SK-N-SH (cell line): Measurements from ENCODE around the gene TRIP13.

Experiments
- CHD2 ChIP-seq: fragments of 150-350 bp; IDR thresholded peaks from 2 replicates; pipeline ENCODE4 v1.6.1; 2018; ENCODE audit warnings: low read length; ENCODE audit not compliant: partially characterized antibody
- FOXM1 ChIP-seq: IDR thresholded peaks from 2 replicates; pipeline ENCODE4 v1.4.0; 2012; ENCODE audit warnings: low read depth, mild to moderate bottlenecking
- NFIC ChIP-seq: IDR thresholded peaks from 2 replicates; pipeline ENCODE4 v1.4.0; 2012; ENCODE audit warnings: borderline replicate concordance
- POLR2AphosphoS5 ChIP-seq: IDR thresholded peaks from 2 replicates; pipeline ENCODE4 v1.6.1; 2012; ENCODE audit warnings: low read depth, low read length
- RXRA ChIP-seq: IDR thresholded peaks from 2 replicates; pipeline ENCODE4 v1.4.0; 2012; ENCODE audit warnings: low read depth, mild to moderate bottlenecking, borderline replicate concordance
- SIN3A ChIP-seq: IDR thresholded peaks from 2 replicates; pipeline ENCODE4 v1.6.1; 2012; ENCODE audit warnings: low read depth, mild to moderate bottlenecking, low read length, moderate library complexity, borderline replicate concordance
- TAF1 ChIP-seq: IDR thresholded peaks from 2 replicates; pipeline ENCODE4 v1.6.1; 2012; ENCODE audit warnings: low read depth, mild to moderate bottlenecking, low read length, moderate library complexity, borderline replicate concordance
- TF ChIP-seq, protein P1 (sequence below): fragments of 200-600 bp; sonication (generic); IDR thresholded peaks from 2 replicates; pipeline ENCODE4 v1.6.1; 2017; ENCODE audit warnings: antibody characterized with exemption, mild to moderate bottlenecking, moderate library complexity
- TF ChIP-seq, protein P2 (sequence below): IDR thresholded peaks from 2 replicates; pipeline ENCODE4; 2012

DNA sequence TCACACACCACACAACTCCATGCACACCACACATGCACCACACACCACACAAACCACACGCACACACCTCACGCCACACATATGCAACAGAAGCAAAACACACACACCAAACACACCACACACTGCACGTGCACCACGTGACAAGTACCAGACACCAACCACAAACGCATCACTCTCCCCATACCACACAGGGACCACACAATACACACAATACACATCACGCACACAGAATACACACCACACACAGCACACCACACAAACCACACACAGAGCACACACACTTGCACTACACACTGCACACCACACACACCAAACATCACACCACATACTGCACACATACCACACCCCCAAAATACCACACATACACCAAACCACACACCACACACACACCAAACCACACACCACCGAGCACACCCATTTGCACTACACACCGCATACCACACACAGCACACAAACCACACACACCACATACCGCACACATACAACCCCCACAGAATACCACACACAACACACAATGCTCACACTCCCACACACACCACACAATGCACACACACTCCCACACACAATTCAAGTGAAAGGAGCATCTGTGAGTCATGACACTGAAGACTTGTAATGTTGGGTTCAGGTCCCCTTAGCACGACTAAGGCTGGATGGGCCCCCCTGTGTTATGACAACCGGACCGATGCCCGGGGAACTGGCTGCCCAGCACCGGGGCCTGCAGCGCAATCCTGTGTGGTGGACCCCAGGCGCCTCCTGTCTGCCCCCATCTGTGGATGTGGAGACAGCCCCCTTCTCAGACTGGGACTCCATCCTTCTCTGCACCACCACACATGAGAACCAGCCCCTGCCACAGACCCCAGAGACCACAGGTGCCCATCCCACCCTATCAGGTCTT lies 35.9 kb upstream of the TRIP13 start:
- no peak for TF ChIP-seq TAF1
- TF ChIP-seq POLR2AphosphoS5: no peak
- TF ChIP-seq FOXM1: no peak
- TF ChIP-seq, protein P1, sequence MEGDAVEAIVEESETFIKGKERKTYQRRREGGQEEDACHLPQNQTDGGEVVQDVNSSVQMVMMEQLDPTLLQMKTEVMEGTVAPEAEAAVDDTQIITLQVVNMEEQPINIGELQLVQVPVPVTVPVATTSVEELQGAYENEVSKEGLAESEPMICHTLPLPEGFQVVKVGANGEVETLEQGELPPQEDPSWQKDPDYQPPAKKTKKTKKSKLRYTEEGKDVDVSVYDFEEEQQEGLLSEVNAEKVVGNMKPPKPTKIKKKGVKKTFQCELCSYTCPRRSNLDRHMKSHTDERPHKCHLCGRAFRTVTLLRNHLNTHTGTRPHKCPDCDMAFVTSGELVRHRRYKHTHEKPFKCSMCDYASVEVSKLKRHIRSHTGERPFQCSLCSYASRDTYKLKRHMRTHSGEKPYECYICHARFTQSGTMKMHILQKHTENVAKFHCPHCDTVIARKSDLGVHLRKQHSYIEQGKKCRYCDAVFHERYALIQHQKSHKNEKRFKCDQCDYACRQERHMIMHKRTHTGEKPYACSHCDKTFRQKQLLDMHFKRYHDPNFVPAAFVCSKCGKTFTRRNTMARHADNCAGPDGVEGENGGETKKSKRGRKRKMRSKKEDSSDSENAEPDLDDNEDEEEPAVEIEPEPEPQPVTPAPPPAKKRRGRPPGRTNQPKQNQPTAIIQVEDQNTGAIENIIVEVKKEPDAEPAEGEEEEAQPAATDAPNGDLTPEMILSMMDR: no peak
- TF ChIP-seq, protein P2, sequence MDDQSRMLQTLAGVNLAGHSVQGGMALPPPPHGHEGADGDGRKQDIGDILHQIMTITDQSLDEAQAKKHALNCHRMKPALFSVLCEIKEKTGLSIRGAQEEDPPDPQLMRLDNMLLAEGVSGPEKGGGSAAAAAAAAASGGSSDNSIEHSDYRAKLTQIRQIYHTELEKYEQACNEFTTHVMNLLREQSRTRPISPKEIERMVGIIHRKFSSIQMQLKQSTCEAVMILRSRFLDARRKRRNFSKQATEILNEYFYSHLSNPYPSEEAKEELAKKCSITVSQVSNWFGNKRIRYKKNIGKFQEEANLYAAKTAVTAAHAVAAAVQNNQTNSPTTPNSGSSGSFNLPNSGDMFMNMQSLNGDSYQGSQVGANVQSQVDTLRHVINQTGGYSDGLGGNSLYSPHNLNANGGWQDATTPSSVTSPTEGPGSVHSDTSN: no peak
- no peak for TF ChIP-seq RXRA
- no peak for TF ChIP-seq SIN3A
- TF ChIP-seq NFIC: no peak
- TF ChIP-seq CHD2: no peak
